ENCODE data around the gene IGFALS.
"Not testable (repeated sequence)": the region's sequence is repeated elsewhere in the genome, so short reads cannot be mapped to it uniquely, and the experiment has no call there.

IGFALS gene

DNA sequence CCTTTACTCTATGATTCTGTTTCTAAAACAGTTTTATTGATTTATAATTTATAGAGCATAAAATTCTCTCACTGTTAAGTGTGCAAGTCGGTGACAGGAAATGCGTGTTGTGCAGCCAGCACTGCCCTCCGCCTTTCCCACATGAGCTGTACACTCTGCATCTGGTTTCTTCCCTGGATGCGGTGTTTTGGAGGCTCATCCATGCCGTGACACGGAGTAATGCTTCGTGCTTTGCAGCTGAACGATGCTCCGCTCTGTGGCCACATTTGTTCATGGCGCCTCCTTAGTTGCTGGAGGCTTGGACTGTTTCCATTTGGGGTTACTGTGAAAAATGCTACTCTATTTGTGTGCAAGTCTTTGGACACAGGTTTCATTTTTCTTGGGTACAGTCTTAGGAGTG lies 7.2 kb upstream of the IGFALS start:
- Mint-ChIP-seq H3K4me1 (no peaks in the 10 kb centered on the region), H3K4me3 (no peak overlapping the region), H3K36me3 (peaks cover 2% of the 10 kb centered on the region), H3K27ac (no peak overlapping the region), H3K9me3 (no peaks in the 10 kb centered on the region), H3K27me3 (no peaks in the 10 kb centered on the region)

DNA sequence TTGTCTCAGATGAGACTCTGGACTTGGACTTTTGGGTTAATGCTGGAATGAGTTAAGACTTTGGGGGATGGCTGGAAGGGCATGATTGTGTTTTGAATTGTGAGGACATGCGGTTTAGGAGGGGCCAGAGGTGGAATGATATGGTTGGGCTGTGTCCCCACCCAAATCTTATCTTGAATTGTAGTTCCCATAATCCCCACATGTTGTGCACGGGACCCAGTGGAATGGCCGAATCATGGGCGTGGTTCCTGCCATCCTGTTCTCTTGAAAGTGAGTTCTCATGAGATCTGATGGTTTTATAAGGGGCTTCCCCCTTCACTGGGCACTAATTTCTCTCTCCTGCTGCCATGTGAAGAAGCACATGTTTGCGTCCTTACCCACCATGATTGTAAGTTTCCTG lies 5.8 kb upstream of the IGFALS start:
- H3K27me3 Mint-ChIP-seq, H3K27ac Mint-ChIP-seq, H3K4me3 Mint-ChIP-seq, H3K36me3 Mint-ChIP-seq, H3K4me1 Mint-ChIP-seq, H3K9me3 Mint-ChIP-seq: not testable (repeated sequence)

GRCh38 chr16:1794908-1795666 lies 1.6 kb upstream of the IGFALS start:
- Mint-ChIP-seq H3K9me3 (no peaks in the 10 kb centered on the region), H3K27me3 (no peaks in the 10 kb centered on the region), H3K4me1 (no peaks in the 10 kb centered on the region), H3K27ac (no peak overlapping the region), H3K4me3 (no peak overlapping the region), H3K36me3 (no peaks in the 10 kb centered on the region)

- no peaks in the 10 kb centered on the region for H3K36me3 Mint-ChIP-seq
- no peak overlapping the region for H3K27ac Mint-ChIP-seq
- H3K9me3 Mint-ChIP-seq = no peaks in the 10 kb centered on the region
- no peaks in the 10 kb centered on the region for H3K27me3 Mint-ChIP-seq
- H3K4me3 Mint-ChIP-seq = no peak overlapping the region
- H3K4me1 Mint-ChIP-seq = no peaks in the 10 kb centered on the region
Observed at GRCh38 chr16:1794221-1794871, 841 bp upstream of the IGFALS start.

DNA sequence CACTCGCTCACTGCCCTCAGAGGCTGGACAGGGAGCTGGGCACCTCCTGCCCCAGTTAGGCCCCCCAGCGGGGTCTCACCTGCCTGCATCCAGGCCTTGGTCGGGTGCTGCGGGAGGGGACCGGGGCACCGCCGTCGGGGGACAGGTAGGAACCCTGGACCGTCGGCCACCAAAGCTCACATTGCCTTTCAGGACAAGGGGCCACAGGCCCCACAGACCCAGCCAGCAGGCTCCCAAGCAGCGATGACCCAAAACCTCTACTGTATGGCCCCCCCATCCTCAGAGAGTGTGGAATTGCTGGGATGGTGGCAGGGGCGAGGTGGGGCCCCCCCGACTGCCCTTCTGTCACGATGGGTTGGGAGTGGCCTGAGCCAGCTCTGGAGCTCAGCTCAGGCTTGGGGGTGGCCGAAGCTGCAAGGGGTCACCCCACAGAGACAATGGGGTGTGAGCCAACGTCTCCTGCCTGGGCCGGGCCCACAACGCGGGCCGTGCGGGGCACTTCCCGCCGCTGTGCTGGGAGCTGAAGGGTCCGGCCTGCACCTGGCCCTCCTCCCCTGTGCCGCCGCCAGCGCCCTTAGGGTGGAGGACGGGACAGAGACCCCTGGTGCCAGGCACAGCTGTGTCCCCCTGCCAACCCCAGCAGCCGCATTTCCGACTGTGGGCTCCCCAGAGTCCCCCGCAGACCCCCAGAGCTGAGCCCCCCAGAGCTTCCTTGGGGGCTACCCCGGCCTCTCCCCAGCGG lies 498 bp downstream of the IGFALS start:
- no peaks in the 10 kb centered on the region for H3K4me1 Mint-ChIP-seq
- no peak overlapping the region for H3K4me3 Mint-ChIP-seq
- H3K36me3 Mint-ChIP-seq = no peaks in the 10 kb centered on the region
- no peak overlapping the region for H3K27ac Mint-ChIP-seq
- no peaks in the 10 kb centered on the region for H3K27me3 Mint-ChIP-seq
- H3K9me3 Mint-ChIP-seq = no peaks in the 10 kb centered on the region

DNA sequence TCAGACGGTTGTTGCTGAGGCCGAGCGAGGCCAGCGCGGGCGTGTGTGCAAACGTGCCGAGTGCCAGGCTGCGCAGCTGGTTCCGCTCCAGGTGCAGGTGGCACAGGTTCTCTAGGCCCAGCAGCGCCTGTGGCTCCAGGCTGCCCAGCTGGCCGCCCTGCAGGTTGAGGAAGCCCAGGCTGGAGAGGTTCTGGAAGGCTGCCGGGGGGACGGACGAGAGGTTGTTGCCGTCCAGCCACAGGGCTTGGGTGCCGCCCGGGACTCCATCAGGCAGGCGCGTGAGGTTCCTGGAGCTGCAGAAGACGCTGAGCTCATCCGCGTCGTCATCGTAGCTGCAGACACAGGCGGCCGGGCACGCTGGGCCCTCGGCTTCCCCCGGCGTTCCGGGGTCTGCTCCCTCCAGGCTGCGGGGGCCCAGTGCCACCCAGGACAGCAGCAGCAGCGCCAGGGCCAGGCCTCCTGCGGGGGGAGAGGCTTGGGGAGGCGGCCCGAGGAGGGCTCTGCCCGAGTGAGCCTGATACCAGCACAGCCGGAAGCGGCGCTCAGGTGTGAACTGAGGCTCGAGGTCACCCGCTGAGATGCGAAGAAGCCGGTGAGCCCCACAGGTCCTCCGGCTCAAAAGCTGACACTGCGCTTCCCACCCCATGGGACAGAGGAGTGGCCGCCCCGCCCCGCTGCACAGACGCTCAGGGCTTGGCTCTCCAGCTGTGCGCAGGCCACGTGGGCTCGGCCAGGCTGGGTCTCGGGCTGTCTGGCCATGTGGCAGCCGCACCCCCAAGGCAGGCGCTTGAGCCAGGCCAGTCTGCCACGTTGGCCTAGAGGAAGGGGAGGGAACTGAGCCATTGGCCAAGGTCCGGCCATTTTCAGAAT lies 1.3 kb downstream of the IGFALS start:
- H3K36me3 Mint-ChIP-seq = no peaks in the 10 kb centered on the region
- no peaks in the 10 kb centered on the region for H3K9me3 Mint-ChIP-seq
- H3K4me1 Mint-ChIP-seq = no peaks in the 10 kb centered on the region
- H3K27me3 Mint-ChIP-seq = no peaks in the 10 kb centered on the region
- H3K27ac Mint-ChIP-seq = no peak overlapping the region
- no peak overlapping the region for H3K4me3 Mint-ChIP-seq

- no peak overlapping the region for H3K27ac Mint-ChIP-seq
- no peaks in the 10 kb centered on the region for H3K4me1 Mint-ChIP-seq
- H3K36me3 Mint-ChIP-seq = no peaks in the 10 kb centered on the region
- H3K9me3 Mint-ChIP-seq = no peaks in the 10 kb centered on the region
- no peaks in the 10 kb centered on the region for H3K27me3 Mint-ChIP-seq
- no peak overlapping the region for H3K4me3 Mint-ChIP-seq
Observed at GRCh38 chr16:1791256-1791942, 2.1 kb downstream of the IGFALS start.

DNA sequence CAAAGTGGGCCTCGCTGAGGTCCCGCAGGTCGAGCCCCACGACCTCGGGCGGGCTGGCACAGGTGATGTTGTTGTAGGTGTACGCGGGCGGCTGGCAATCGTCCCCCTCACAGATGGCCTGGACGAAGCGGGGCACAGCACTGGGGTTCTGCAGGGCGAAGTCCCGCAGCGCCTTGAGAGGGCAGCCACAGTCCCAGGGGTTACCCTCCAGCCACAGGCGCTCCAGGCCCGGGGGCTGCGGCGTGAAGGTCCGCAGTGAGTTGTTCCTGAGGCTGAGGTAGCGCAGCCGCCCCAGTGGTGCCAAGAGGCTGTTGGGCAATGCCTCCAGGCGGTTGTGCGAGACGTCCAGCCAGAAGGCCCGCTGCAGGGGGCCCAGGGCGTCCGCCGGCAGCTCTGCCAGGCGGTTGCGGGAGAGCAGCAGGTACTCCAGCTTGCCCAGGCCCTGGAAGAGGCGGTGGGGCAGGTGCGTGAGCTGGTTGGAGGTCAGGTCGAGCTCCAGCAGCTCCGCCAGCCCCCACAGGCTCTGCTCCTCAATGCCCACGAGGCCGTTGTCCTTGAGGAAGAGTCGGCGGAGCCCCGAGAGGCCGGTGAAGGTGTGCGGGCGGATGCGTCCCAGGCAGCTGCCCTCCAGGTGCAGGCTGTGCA lies 2.8 kb downstream of the IGFALS start:
- peaks cover 3% of the 10 kb centered on the region for H3K4me1 Mint-ChIP-seq
- no peak overlapping the region for H3K27ac Mint-ChIP-seq
- H3K36me3 Mint-ChIP-seq = no peaks in the 10 kb centered on the region
- no peak overlapping the region for H3K4me3 Mint-ChIP-seq
- H3K9me3 Mint-ChIP-seq = no peaks in the 10 kb centered on the region
- H3K27me3 Mint-ChIP-seq = no peaks in the 10 kb centered on the region

DNA sequence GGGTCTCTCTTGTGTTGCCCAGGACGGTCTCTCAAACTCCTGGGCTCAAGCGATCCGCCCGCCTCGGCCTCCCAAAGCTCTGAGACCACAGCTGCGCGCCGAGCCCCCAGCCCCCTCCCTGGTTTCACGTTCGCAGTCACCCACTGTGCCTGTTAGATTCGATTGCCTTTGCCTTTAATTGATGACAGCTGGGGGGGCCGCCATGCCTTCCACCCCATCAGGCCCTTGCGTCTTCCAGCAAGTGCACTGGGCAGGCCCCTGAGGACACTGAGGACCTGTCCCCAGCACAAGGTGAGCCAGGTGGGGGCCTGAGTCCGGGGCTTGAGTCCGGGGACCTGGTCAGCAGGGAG lies 3.3 kb downstream of the IGFALS start:
- no peaks in the 10 kb centered on the region for H3K36me3 Mint-ChIP-seq
- no peaks in the 10 kb centered on the region for H3K27me3 Mint-ChIP-seq
- peaks cover 8% of the 10 kb centered on the region for H3K4me1 Mint-ChIP-seq
- H3K27ac Mint-ChIP-seq = no peak overlapping the region
- no peaks in the 10 kb centered on the region for H3K9me3 Mint-ChIP-seq
- H3K4me3 Mint-ChIP-seq = no peak overlapping the region

DNA sequence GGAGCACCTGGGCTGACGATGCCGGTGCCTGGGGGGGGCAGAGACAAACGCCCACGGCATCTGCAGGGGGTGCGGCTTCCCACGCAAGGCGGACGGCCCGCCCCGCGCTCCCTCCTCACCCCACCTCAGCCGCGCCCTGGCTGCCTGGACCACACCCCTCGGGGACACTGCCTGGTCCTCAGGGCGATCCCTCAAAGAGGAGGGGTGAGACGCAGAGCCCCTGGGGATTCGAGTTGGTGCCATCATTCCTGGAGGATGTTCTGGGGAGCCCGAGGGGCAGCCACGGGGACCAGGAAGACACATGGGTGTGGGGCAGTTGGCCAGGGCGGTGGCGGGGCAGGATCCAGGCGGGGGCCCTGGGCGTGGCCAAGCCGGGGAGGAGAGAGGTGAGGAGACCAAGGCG lies 3.9 kb downstream of the IGFALS start:
- H3K27me3 Mint-ChIP-seq = no peaks in the 10 kb centered on the region
- H3K4me3 Mint-ChIP-seq = no peak overlapping the region
- H3K36me3 Mint-ChIP-seq = peaks cover 1% of the 10 kb centered on the region
- no peak overlapping the region for H3K27ac Mint-ChIP-seq
- no peaks in the 10 kb centered on the region for H3K9me3 Mint-ChIP-seq
- peaks cover 12% of the 10 kb centered on the region for H3K4me1 Mint-ChIP-seq

- Mint-ChIP-seq H3K27ac (no peak overlapping the region), H3K4me1 (peaks cover 12% of the 10 kb centered on the region), H3K4me3 (no peak overlapping the region), H3K27me3 (no peaks in the 10 kb centered on the region), H3K36me3 (peaks cover 1% of the 10 kb centered on the region), H3K9me3 (no peaks in the 10 kb centered on the region)
Observed at GRCh38 chr16:1788708-1789100, 4.8 kb downstream of the IGFALS start.

DNA sequence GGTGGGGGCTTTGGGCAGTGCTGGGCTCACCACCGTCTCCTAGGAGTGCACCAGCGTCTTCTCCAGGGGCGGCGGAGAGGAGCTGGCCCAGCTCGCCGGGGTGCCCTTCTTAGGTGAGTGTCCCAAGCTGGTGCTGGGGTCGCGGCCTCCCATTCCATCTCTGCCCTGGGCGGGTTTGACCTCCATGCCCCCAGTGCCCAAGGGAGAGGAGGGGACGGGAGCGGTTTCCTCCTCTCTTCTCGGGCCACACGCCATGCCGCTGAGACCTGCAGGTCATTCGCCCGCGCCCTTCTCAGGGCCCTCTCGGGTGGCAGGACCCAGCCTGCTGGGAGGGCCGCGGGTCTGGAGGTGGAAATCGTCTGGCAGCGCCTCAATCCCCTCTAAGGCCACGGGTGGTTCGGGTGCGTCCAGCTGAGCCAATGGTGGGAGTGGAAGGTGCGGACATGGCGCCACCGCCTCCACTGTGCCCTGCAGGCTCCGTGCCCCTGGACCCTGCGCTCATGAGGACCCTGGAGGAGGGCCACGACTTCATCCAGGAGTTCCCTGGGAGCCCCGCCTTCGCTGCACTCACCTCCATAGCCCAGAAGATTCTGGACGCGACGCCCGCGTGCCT lies 5.3 kb downstream of the IGFALS start:
- H3K4me1 Mint-ChIP-seq = peaks cover 15% of the 10 kb centered on the region

DNA sequence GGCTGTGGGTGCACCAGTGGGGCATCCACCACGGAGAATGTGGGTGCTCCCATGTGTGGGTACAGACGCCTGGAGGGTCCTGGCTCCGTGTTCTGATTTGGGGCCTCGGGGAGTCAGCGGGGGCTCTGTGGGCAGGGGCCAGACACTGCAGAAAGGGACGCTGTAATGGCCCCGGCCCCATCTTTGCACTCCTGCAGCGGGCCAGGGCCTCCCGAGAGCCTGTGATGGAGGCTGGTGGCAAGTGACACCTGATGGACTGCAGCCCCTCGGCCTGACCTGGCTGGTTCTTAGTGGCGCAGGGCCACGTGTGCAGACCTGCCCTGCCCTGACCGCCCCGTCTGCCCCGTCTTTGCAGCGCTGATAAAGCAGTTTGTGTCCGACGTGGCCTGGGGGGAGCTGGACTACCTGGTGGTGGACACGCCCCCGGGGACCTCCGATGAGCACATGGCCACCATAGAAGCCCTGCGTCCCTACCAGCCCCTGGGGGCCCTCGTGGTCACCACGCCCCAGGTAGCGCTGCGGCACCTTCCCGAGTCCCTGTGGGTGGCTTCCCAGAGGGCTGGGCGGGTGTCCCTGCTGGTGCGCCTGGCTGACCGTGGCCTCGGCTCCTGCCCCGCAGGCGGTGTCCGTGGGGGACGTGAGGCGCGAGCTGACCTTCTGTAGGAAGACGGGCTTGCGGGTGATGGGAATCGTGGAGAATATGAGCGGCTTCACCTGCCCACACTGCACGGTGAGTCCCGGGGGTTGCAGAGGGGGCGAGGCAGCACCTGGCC lies 6.0 kb downstream of the IGFALS start:
- peaks cover 16% of the 10 kb centered on the region for H3K4me1 Mint-ChIP-seq
- no peaks in the 10 kb centered on the region for H3K27me3 Mint-ChIP-seq
- H3K27ac Mint-ChIP-seq = no peak overlapping the region
- no peaks in the 10 kb centered on the region for H3K9me3 Mint-ChIP-seq
- no peak overlapping the region for H3K4me3 Mint-ChIP-seq
- peaks cover 3% of the 10 kb centered on the region for H3K36me3 Mint-ChIP-seq

More for the DNA sequence above, 5.3 kb downstream of the IGFALS start:
- Mint-ChIP-seq H3K36me3 (peaks cover 3% of the 10 kb centered on the region), H3K4me3 (no peak overlapping the region), H3K27me3 (no peaks in the 10 kb centered on the region), H3K9me3 (no peaks in the 10 kb centered on the region), H3K27ac (no peak overlapping the region)

- Mint-ChIP-seq H3K27me3 (no peaks in the 10 kb centered on the region), H3K36me3 (peaks cover 3% of the 10 kb centered on the region), H3K27ac (no peak overlapping the region), H3K4me1 (peaks cover 16% of the 10 kb centered on the region), H3K9me3 (no peaks in the 10 kb centered on the region), H3K4me3 (no peak overlapping the region)
Observed at GRCh38 chr16:1787056-1787321, 6.5 kb downstream of the IGFALS start.

Data from activated naive CD4-positive, alpha-beta T cell treated with anti-CD3 and anti-CD28 coated beads, Interleukin-2, amount 50 U/mL, for 24 hours (primary cell).